Endodermal cell (in vitro differentiated cells): ENCODE measurements around the gene CTRB1. TPM values are rescaled to one million over a fixed set of nuclear protein-coding genes. Genes with fewer than 3 reads are reported as not detected.
A peak's percentile ranks its signal among the peaks of the same experiment; 100 is the strongest.

Experiments used
- DNase-seq: peaks from one replicate; pipeline ENCODE4 v3.0.0-alpha.2; 2017
- H3K27ac ChIP-seq: 2 replicates; pipeline ENCODE4 v1.5.1; 2013; ENCODE audit warnings: mild to moderate bottlenecking, low read depth, low read length, moderate library complexity
- H3K27me3 ChIP-seq: 2 replicates; pipeline ENCODE4 v1.6.1; 2013; ENCODE audit warnings: mild to moderate bottlenecking, low read length, moderate library complexity; ENCODE audit not compliant: insufficient read depth, control insufficient read depth, poor library complexity, severe bottlenecking
- H3K36me3 ChIP-seq: 2 replicates; pipeline ENCODE4 v1.7.0; 2013; ENCODE audit warnings: mild to moderate bottlenecking, low read length, moderate library complexity; ENCODE audit not compliant: control insufficient read depth, insufficient read depth
- H3K4me1 ChIP-seq: one replicate; pipeline ENCODE4 v1.7.0; 2013; ENCODE audit warnings: low read length; ENCODE audit not compliant: control insufficient read depth, insufficient read depth
- H3K4me3 ChIP-seq: 2 replicates; pipeline ENCODE4 v1.5.1; 2013; ENCODE audit warnings: mild to moderate bottlenecking, low read length, moderate library complexity
- H3K9ac ChIP-seq: 2 replicates; pipeline ENCODE4 v1.6.1; 2013; ENCODE audit warnings: mild to moderate bottlenecking, low read length, moderate library complexity; ENCODE audit not compliant: poor library complexity, severe bottlenecking; ENCODE audit errors: extremely low read depth
- H3K9me3 ChIP-seq: 2 replicates; pipeline ENCODE4 v1.6.1; 2013; ENCODE audit warnings: mild to moderate bottlenecking, low read length, moderate library complexity; ENCODE audit not compliant: control insufficient read depth
- H3K27ac Mint-ChIP-seq: 2 replicates; pipeline ENCODE4 v1.8.0; 2020; ENCODE audit warnings: mixed read lengths
- H3K27me3 Mint-ChIP-seq: 2 replicates; pipeline ENCODE4 v1.8.0; 2021; ENCODE audit warnings: mild to moderate bottlenecking, mixed read lengths; ENCODE audit not compliant: insufficient read depth
- H3K36me3 Mint-ChIP-seq: 2 replicates; pipeline ENCODE4 v1.8.0; 2020; ENCODE audit warnings: low read depth, mixed read lengths
- H3K4me1 Mint-ChIP-seq: 2 replicates; pipeline ENCODE4 v1.8.0; 2020; ENCODE audit warnings: mixed read lengths
- H3K4me3 Mint-ChIP-seq: 2 replicates; pipeline ENCODE4 v1.8.0; 2020; ENCODE audit warnings: mild to moderate bottlenecking, moderate library complexity, mixed read lengths
- H3K9me3 Mint-ChIP-seq: 2 replicates; pipeline ENCODE4 v1.8.0; 2020; ENCODE audit warnings: mild to moderate bottlenecking, mixed read lengths
- CTCF ChIP-seq: fragments of 200-600 bp; sonication (generic); conservative IDR thresholded peaks from 2 replicates; pipeline ENCODE4 v1.5.0; 2021; ENCODE audit warnings: antibody characterized with exemption, mild to moderate bottlenecking
- WGBS, 2 experiments: methylation state at CpG; one replicate each; pipeline versions ENCODE4 v1.1.5 to v1.1.7; 2013; ENCODE audit warnings: missing lambda C conversion rate in 2 of 2, mixed read lengths in 1 of 2; ENCODE audit not compliant: insufficient coverage in 1 of 2, insufficient read length in 1 of 2; 5-methylcytosine and 5-hydroxymethylcytosine counted together
- total RNA-seq, 2 donors: library from RNA; stranded (reverse); fragmentation: NEBNext Ultra II Directional in 1 of 2; extraction: Animal tissue kit (Norgen Biotek cat#: 25700) in 1 of 2; gene quantifications; 2 replicates in 1 of 2; 3 replicates in 1 of 2; pipeline ENCODE4 v1.2.1, GENCODE V29; 2021

The CTRB1 gene
- total RNA-seq, 2 donors from 2014 or later = not detected

GRCh38 chr16:75233611-75233938 is 14.8 kb downstream of the CTRB1 start:
- 89 to 91% methylated on average over 4 to 7 of the region's 7 CpGs for WGBS, 2 experiments
- Mint-ChIP-seq H3K36me3 (peaks cover 42% of the 10 kb centered on the region), H3K27ac (no peak overlapping the region), H3K9me3 (no peaks in the 10 kb centered on the region), H3K4me1 (no peaks in the 10 kb centered on the region), H3K4me3 (no peak overlapping the region), H3K27me3 (no peaks in the 10 kb centered on the region)
- DNase-seq = no peak
- no peak overlapping the region for H3K9ac ChIP-seq
- no peak overlapping the region for H3K27ac ChIP-seq
- TF ChIP-seq CTCF = no peak
- no peaks in the 10 kb centered on the region for H3K4me1 ChIP-seq
- peaks cover 26% of the 10 kb centered on the region for H3K36me3 ChIP-seq
- no peaks in the 10 kb centered on the region for H3K27me3 ChIP-seq
- no peaks in the 10 kb centered on the region for H3K9me3 ChIP-seq
- no peak overlapping the region for H3K4me3 ChIP-seq

DNA sequence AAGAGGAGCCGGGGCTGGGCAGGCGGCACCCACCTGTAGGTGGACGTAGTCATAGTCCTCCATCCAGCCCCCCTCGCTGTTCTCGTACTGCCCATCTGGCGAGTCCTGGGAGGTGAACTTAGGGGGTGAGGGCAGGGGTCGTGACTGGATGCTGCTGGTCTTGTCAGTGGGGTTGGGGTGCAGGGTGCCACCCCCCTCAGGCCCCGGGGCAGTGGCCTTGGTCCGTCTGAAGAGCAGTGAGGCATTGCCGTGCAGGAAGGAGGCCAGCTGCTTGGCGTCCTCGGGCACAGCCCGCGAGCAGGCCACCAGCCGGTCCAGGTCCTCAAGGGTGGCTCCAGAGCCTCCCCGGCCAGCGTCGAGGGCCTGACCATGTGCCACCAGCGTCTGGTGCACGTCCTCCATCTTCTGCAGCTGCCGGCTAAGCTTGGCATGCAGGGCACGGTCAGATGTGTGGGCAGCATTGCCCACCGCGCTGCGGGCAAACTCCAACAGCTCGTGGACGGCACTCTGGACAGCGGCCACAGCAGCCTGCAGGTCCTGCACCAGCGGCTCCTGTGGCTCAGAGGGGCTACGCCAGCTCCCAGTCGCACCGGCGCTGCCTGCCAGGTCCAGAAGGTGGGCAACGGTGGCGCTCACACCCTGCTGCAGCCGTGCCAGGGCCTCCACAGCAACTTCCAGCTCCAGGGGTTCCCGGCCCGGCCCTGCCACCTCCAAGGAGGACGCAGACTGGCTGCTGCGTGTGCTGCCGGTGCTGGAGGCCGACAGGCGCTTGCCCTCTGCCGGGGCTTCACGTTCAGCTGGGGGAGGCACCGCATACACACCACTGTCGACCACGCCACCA is 16.3 kb downstream of the CTRB1 start:
- Mint-ChIP-seq H3K9me3 (no peaks in the 10 kb centered on the region), H3K4me3 (no peak overlapping the region), H3K27ac (peak overlapping the region; percentile 58), H3K27me3 (no peaks in the 10 kb centered on the region), H3K36me3 (peaks cover 45% of the 10 kb centered on the region), H3K4me1 (no peaks in the 10 kb centered on the region)
- DNase-seq = no peak
- H3K36me3 ChIP-seq = peaks cover 29% of the 10 kb centered on the region
- H3K9me3 ChIP-seq = no peaks in the 10 kb centered on the region
- no peaks in the 10 kb centered on the region for H3K27me3 ChIP-seq
- WGBS, 2 experiments = 96 to 98% methylated on average over 31 to 48 of the region's 48 CpGs
- H3K27ac ChIP-seq = peak overlapping the region; percentile 32
- no peaks in the 10 kb centered on the region for H3K4me1 ChIP-seq
- TF ChIP-seq CTCF = no peak
- no peak overlapping the region for H3K9ac ChIP-seq
- no peak overlapping the region for H3K4me3 ChIP-seq

GRCh38 chr16:75235721-75236193 is 17.0 kb downstream of the CTRB1 start:
- peaks cover 30% of the 10 kb centered on the region for H3K36me3 ChIP-seq
- TF ChIP-seq CTCF = no peak
- H3K4me1 Mint-ChIP-seq = no peaks in the 10 kb centered on the region
- no peak overlapping the region for H3K9ac ChIP-seq
- DNase-seq = no peak
- H3K4me1 ChIP-seq = no peaks in the 10 kb centered on the region
- no peaks in the 10 kb centered on the region for H3K9me3 Mint-ChIP-seq
- no peaks in the 10 kb centered on the region for H3K27me3 ChIP-seq
- H3K4me3 Mint-ChIP-seq = no peak overlapping the region
- peaks cover 47% of the 10 kb centered on the region for H3K36me3 Mint-ChIP-seq
- H3K27ac Mint-ChIP-seq = no peak overlapping the region
- no peak overlapping the region for H3K4me3 ChIP-seq
- no peaks in the 10 kb centered on the region for H3K9me3 ChIP-seq
- 93 to 95% methylated on average over 21 to 34 of the region's 34 CpGs for WGBS, 2 experiments
- H3K27ac ChIP-seq = no peak overlapping the region
- no peaks in the 10 kb centered on the region for H3K27me3 Mint-ChIP-seq
